Sigmoid colon (tissue), 7 donors: Measurements from ENCODE around the gene PLEKHM2. TPM values are rescaled to one million over a fixed set of nuclear protein-coding genes. Genes with fewer than 3 reads are reported as not detected.
"Not testable (repeated sequence)": the region's sequence is repeated elsewhere in the genome, so short reads cannot be mapped to it uniquely, and the experiment has no call there.

Experiments used
- DNase-seq: peaks from one replicate; pipeline ENCODE4 v3.0.0-alpha.2; 2019
- H3K27ac ChIP-seq, 4 donors: fragments of 200-600 bp; sonication (generic); one replicate each; pipeline ENCODE4 v1.5.1; 2016 to 2019; ENCODE audit warnings: mild to moderate bottlenecking in 1 of 4
- H3K27me3 ChIP-seq, 3 donors: fragments of 200-600 bp; sonication (generic); one replicate each; pipeline ENCODE4 v1.5.1; 2019; ENCODE audit warnings: mild to moderate bottlenecking in 1 of 3
- H3K36me3 ChIP-seq, 4 donors: fragments of 200-600 bp; sonication (generic); one replicate each; pipeline ENCODE4 v1.5.1; 2016 to 2019
- H3K4me1 ChIP-seq, 4 donors: fragments of 200-600 bp; sonication (generic); one replicate each; pipeline ENCODE4 v1.5.1; 2017 to 2019
- H3K4me3 ChIP-seq, 4 donors: fragments of 200-600 bp; sonication (generic); one replicate each; pipeline ENCODE4 v1.5.1; 2017 to 2019; ENCODE audit warnings: mild to moderate bottlenecking in 2 of 4, moderate library complexity in 1 of 4
- H3K9me3 ChIP-seq, 4 donors: fragments of 200-600 bp in 3 of 4; sonication (generic) in 3 of 4; one replicate each; pipeline versions ENCODE4 v1.5.1 to v1.6.1; 2013 to 2019
- CTCF ChIP-seq, 4 experiments: fragments of 450-650 bp in 3 of 4; fragments of 200-600 bp in 1 of 4; IDR thresholded peaks; one replicate each; pipeline ENCODE4 v1.5.1; 2016 to 2019; ENCODE audit warnings: antibody characterized with exemption in 4 of 4, mild to moderate bottlenecking in 3 of 4, moderate library complexity in 2 of 4
- EP300 ChIP-seq, 4 donors: sonication (generic); formaldehyde crosslinking; IDR thresholded peaks; one replicate each; pipeline ENCODE4 v1.6.1; 2017; ENCODE audit warnings: antibody characterized with exemption in 4 of 4
- POLR2A ChIP-seq, 2 donors: fragments of 450-650 bp; IDR thresholded peaks; one replicate each; pipeline ENCODE4 v1.6.1; 2016; ENCODE audit warnings: antibody characterized with exemption in 2 of 2, mild to moderate bottlenecking in 2 of 2, moderate library complexity in 2 of 2
- POLR2AphosphoS5 ChIP-seq, 4 donors: sonication (generic); formaldehyde crosslinking; IDR thresholded peaks; one replicate each; pipeline ENCODE4 v1.6.1; 2017; ENCODE audit warnings: antibody characterized with exemption in 4 of 4
- WGBS, 2 donors: extraction: QIAGEN DNeasy Blood & Tissue Kit; methylation state at CpG; one replicate each; pipeline ENCODE4 v1.1.7; 2013; 5-methylcytosine and 5-hydroxymethylcytosine counted together
- intact Hi-C: fragments of 100-400 bp; cut with DNase I; formaldehyde crosslinking; loops from one replicate; pipeline ENCODE4 v1.15.1; 2023
- polyA plus RNA-seq, 3 donors: library from polyadenylated mRNA; stranded (reverse); fragments of 200-250 nt; gene quantifications; one replicate each; pipeline ENCODE4 v1.2.3, GENCODE V29; 2013
- total RNA-seq, 4 donors: library from RNA; depleted of rRNA; stranded (reverse); fragments of >200 nt; gene quantifications; one replicate each; pipeline ENCODE4 v1.1.0, GENCODE V29; 2016
- donor health status: healthy with polysubstance abuse.
- donor health status: Bipolar disorder and iron deficiency.
- donor health status: healthy.

The PLEKHM2 gene
- total and polyA plus RNA-seq, 7 donors: 19.8 to 49.6 (median 28.9) TPM

- no peaks in the 10 kb centered on the region for H3K4me1 ChIP-seq
- no peak for DNase-seq
- TF ChIP-seq EP300 (IDR thresholded peaks at IDR 0.05) (no peak), POLR2AphosphoS5 (IDR thresholded peaks at IDR 0.05) (no peak), POLR2A (IDR thresholded peaks at IDR 0.05) (no peak)
- H3K4me3 ChIP-seq: no peak overlapping the region
- no peaks in the 10 kb centered on the region for H3K27me3 ChIP-seq
- H3K9me3 ChIP-seq: no peaks in the 10 kb centered on the region
- peaks cover 1 to 74% (median 10%) of the 10 kb centered on the region in 4 donors for H3K36me3 ChIP-seq
- intact Hi-C loops: no loop called here
- WGBS, 2 donors: 96 to 98% methylated on average over 1 of the region's 1 CpG
- H3K27ac ChIP-seq: no peak overlapping the region
Observed at GRCh38 chr1:15649937-15650336, 34.2 kb upstream of the PLEKHM2 start.

GRCh38 chr1:15650433-15650832 lies 33.7 kb upstream of the PLEKHM2 start:
- Histone ChIP-seq H3K36me3 (peaks cover 0 to 69% (median 7%) of the 10 kb centered on the region in 4 donors), H3K4me1 (no peaks in the 10 kb centered on the region), H3K27me3 (no peaks in the 10 kb centered on the region), H3K27ac (no peak overlapping the region), H3K9me3 (no peaks in the 10 kb centered on the region), H3K4me3 (no peak overlapping the region)
- no peak for TF ChIP-seq POLR2AphosphoS5 (IDR thresholded peaks at IDR 0.05)
- no peak for TF ChIP-seq POLR2A (IDR thresholded peaks at IDR 0.05)
- no peak for TF ChIP-seq EP300 (IDR thresholded peaks at IDR 0.05)
- no peak for TF ChIP-seq CTCF (IDR thresholded peaks at IDR 0.05)
- DNase-seq: no peak
- intact Hi-C loops: no loop called here
- 85 to 97% methylated on average over 2 of the region's 2 CpGs for WGBS, 2 donors

DNA sequence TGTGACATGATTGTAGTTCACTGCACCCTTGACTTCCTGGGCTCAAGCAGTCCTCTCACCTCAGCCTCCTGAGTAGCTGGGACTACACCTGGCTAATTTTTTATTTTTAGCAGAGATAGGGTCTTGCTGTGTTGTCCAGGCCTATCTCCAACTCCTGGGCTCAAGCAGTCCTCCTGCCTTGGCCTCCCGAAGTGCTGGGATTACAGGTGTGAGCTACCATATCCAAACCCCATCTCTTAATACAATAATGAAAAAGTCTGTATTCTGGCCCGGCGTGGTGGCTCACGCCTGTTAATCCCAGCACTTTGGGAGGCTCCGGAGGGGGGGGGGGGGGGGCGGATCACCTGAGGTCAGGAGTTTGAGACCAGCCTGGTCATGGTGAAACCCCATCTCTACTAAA lies 32.0 kb upstream of the PLEKHM2 start:
- H3K9me3 ChIP-seq, H3K27me3 ChIP-seq, H3K27ac ChIP-seq, H3K4me3 ChIP-seq, intact Hi-C loops, DNase-seq, H3K4me1 ChIP-seq: not testable (repeated sequence)
- 90 to 97% methylated on average over 6 of the region's 6 CpGs for WGBS, 2 donors
- peaks cover 3 to 77% (median 10%) of the 10 kb centered on the region in 4 donors for H3K36me3 ChIP-seq

DNA sequence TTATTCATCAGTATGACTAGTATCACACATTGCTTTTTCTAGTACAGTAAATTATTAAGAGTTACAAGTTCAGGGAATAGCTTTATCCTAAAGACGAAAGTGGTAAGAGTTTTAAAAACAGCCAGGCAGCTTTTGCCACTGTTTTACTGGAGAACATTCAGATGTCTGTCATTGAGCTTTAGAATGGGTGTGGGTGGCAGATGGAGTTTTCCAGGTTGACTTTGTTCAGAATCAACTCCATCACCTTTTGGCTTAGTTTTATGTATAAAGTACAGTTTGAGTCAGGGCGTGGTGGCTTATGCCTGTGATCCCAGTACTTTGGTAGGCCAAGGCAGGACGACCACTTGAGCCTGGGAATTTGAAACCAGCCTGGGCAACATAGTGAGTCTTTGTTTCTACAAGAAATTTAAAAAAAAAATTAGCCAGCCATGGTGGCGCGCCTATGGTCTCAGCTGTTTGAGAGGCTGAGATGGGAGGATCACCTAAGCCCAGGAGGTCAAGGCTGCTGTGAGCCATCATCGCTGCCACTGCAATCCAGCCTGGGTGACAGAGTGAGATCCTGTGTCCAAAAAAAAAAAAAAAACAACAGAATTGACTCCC lies 29.9 kb upstream of the PLEKHM2 start:
- TF ChIP-seq POLR2AphosphoS5 (IDR thresholded peaks at IDR 0.05): no peak
- TF ChIP-seq EP300 (IDR thresholded peaks at IDR 0.05): no peak
- TF ChIP-seq CTCF (IDR thresholded peaks at IDR 0.05): no peak
- TF ChIP-seq POLR2A (IDR thresholded peaks at IDR 0.05): no peak
- Histone ChIP-seq H3K27ac (no peak overlapping the region), H3K36me3 (peaks cover 8 to 84% (median 10%) of the 10 kb centered on the region in 4 donors), H3K27me3 (no peaks in the 10 kb centered on the region), H3K9me3 (no peaks in the 10 kb centered on the region), H3K4me1 (no peaks in the 10 kb centered on the region), H3K4me3 (no peak overlapping the region)
- WGBS, 2 donors: 86 to 92% methylated on average over 6 of the region's 6 CpGs
- intact Hi-C loops: no loop called here
- DNase-seq: no peak

DNA sequence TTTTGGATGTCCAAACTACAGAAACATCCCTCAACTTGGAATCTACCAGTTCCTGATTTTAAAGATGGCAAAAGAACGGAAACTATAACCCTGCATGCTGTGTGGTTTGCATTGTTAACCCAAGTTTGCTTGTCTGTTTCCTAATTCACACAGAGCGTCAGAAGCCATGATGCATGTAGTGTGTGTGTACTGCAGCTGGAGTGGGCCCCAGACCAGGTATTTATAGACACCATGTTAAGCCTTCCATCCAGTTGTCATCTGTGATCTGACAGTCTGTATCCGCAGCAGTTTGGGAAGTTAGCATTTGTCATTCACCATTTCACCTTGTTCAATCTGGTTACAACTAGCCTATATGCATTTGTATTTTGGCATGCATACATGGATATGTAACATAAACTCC lies 27.7 kb upstream of the PLEKHM2 start:
- TF ChIP-seq POLR2AphosphoS5 (IDR thresholded peaks at IDR 0.05): no peak
- no peak for TF ChIP-seq EP300 (IDR thresholded peaks at IDR 0.05)
- no peak for TF ChIP-seq CTCF (IDR thresholded peaks at IDR 0.05)
- no peak for TF ChIP-seq POLR2A (IDR thresholded peaks at IDR 0.05)
- no peaks in the 10 kb centered on the region for H3K4me1 ChIP-seq
- H3K27me3 ChIP-seq: no peaks in the 10 kb centered on the region
- no peak overlapping the region for H3K4me3 ChIP-seq
- H3K36me3 ChIP-seq: peaks cover 13 to 85% (median 23%) of the 10 kb centered on the region in 4 donors
- intact Hi-C loops: no loop called here
- H3K9me3 ChIP-seq: no peaks in the 10 kb centered on the region
- WGBS, 2 donors: 95 to 97% methylated on average over 3 of the region's 3 CpGs
- no peak overlapping the region for H3K27ac ChIP-seq
- no peak for DNase-seq

DNA sequence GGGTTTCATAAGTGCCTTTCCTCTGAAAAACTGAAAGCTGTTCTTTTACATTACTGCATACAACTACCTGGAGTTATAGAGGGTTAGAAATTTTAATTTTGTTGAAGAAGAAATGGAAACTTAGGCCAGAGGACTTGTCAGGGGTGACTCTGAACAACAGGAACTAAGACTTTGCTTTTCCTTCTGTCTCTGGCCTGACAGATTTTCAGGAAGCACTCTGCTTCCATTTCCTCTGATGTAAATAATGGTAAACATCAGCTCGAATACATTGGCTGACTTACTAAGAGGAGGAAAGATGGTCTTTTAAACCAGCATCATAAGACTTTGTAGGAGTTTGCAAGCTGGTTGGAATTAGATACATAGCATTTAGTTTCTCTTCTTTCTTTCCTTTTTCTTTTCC lies 27.1 kb upstream of the PLEKHM2 start:
- peaks cover 7 to 85% (median 25%) of the 10 kb centered on the region in 4 donors for H3K36me3 ChIP-seq
- H3K27me3 ChIP-seq: no peaks in the 10 kb centered on the region
- TF ChIP-seq POLR2A (IDR thresholded peaks at IDR 0.05) (no peak), EP300 (IDR thresholded peaks at IDR 0.05) (no peak), CTCF (IDR thresholded peaks at IDR 0.05) (no peak), POLR2AphosphoS5 (IDR thresholded peaks at IDR 0.05) (no peak)
- H3K27ac ChIP-seq: no peak overlapping the region
- H3K9me3 ChIP-seq: no peaks in the 10 kb centered on the region
- 40 to 69% methylated on average over 1 of the region's 1 CpG for WGBS, 2 donors
- intact Hi-C loops: no loop called here
- H3K4me3 ChIP-seq: no peak overlapping the region
- no peak for DNase-seq
- no peaks in the 10 kb centered on the region for H3K4me1 ChIP-seq
